ENCODE measurements around the gene COL25A1.
A peak's percentile ranks its signal among the peaks of the same experiment; 100 is the strongest.

Gene COL25A1

GRCh38 chr4:109291707-109292238 is 10.7 kb downstream of the COL25A1 start:
- no peak for DNase-seq

GRCh38 chr4:109290918-109291317 is 11.5 kb downstream of the COL25A1 start:
- DNase-seq, result no peak

GRCh38 chr4:109278594-109279031 is 23.8 kb downstream of the COL25A1 start:
- no peak for DNase-seq

GRCh38 chr4:109276482-109277095 is 25.9 kb downstream of the COL25A1 start:
- DNase-seq, result no peak

- peak; percentile 68 for DNase-seq
Observed at GRCh38 chr4:109275066-109275745, 27.3 kb downstream of the COL25A1 start.

GRCh38 chr4:109266891-109267290 is 35.6 kb downstream of the COL25A1 start:
- no peak for DNase-seq

- no peak for DNase-seq
Observed at GRCh38 chr4:109266236-109266635, 36.2 kb downstream of the COL25A1 start.

GRCh38 chr4:109263721-109264120 is 38.7 kb downstream of the COL25A1 start:
- no peak for DNase-seq

- DNase-seq, result no peak
Observed at GRCh38 chr4:109256818-109257217, 45.6 kb downstream of the COL25A1 start.

GRCh38 chr4:109254845-109255244 is 47.6 kb downstream of the COL25A1 start:
- DNase-seq, result no peak

GRCh38 chr4:109251396-109251795 is 51.1 kb downstream of the COL25A1 start:
- no peak for DNase-seq

GRCh38 chr4:109248322-109248900 is 54.0 kb downstream of the COL25A1 start:
- no peak for DNase-seq

GRCh38 chr4:109243871-109244270 is 58.6 kb downstream of the COL25A1 start:
- no peak for DNase-seq

- no peak for DNase-seq
Observed at GRCh38 chr4:109238746-109239145, 63.7 kb downstream of the COL25A1 start.

- no peak for DNase-seq
Observed at GRCh38 chr4:109235683-109236082, 66.8 kb downstream of the COL25A1 start.

- DNase-seq, result no peak
Observed at GRCh38 chr4:109234596-109234995, 67.9 kb downstream of the COL25A1 start.

- no peak for DNase-seq
Observed at GRCh38 chr4:109233570-109233969, 68.9 kb downstream of the COL25A1 start.

GRCh38 chr4:109232681-109233080 is 69.8 kb downstream of the COL25A1 start:
- DNase-seq, result peak; percentile 30

- DNase-seq, result no peak
Observed at GRCh38 chr4:109231331-109231730, 71.1 kb downstream of the COL25A1 start.

- no peak for DNase-seq
Observed at GRCh38 chr4:109229028-109229427, 73.4 kb downstream of the COL25A1 start.

GRCh38 chr4:109218288-109218687 is 84.2 kb downstream of the COL25A1 start:
- DNase-seq, result no peak

- no peak for DNase-seq
Observed at GRCh38 chr4:109216085-109216696, 86.3 kb downstream of the COL25A1 start.

- no peak for DNase-seq
Observed at GRCh38 chr4:109215506-109215905, 87.0 kb downstream of the COL25A1 start.

Measured in retina (tissue), 1 donor.